ENCODE data around the gene CCNY.

DNA sequence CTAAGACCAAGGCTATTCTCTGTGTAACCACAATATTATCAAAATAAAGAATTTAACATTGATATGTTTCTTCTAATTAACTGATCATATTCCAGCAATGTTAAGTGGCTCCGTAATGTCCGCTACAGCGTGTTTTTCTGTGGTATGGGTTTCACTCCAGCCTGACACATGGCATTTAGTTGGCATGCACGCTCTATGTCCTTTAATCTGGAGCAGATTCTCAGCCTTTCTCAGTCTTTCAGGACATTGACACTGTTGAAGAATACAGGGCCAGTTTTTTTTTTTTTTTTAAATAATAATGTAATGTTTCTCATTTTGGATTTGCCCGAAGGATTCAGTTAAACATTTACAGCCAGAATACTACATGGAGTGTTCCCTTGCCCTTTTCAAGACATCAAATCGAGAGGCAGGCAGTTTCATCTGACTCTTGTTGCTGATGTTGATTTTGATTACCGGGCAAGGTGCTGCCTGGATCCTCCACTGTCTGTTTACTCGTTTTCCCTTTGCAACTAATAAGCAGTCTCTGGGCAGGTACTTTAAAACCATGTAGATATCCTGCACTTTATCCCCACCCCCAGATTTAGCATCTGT lies 171.3 kb downstream of the CCNY start:
- TF ChIP-seq, protein P1, sequence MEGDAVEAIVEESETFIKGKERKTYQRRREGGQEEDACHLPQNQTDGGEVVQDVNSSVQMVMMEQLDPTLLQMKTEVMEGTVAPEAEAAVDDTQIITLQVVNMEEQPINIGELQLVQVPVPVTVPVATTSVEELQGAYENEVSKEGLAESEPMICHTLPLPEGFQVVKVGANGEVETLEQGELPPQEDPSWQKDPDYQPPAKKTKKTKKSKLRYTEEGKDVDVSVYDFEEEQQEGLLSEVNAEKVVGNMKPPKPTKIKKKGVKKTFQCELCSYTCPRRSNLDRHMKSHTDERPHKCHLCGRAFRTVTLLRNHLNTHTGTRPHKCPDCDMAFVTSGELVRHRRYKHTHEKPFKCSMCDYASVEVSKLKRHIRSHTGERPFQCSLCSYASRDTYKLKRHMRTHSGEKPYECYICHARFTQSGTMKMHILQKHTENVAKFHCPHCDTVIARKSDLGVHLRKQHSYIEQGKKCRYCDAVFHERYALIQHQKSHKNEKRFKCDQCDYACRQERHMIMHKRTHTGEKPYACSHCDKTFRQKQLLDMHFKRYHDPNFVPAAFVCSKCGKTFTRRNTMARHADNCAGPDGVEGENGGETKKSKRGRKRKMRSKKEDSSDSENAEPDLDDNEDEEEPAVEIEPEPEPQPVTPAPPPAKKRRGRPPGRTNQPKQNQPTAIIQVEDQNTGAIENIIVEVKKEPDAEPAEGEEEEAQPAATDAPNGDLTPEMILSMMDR (IDR thresholded peaks at IDR 0.05), result no peak
- no peak for TF ChIP-seq POLR2A (IDR thresholded peaks at IDR 0.05)

Data from lower leg skin (tissue), 3 donors.